ENCODE results near the gene C1orf35. TPM values are rescaled to one million over a fixed set of nuclear protein-coding genes. Genes with fewer than 3 reads are reported as not detected.

The C1orf35 gene
- total and polyA plus RNA-seq, 2 of the 4 experiments (the other 2 are of a cell fraction), result 4.3 to 13.0 TPM

- H2AK9ac ChIP-seq (replicated peaks; ENCODE audit: low read depth, low read length, poor library complexity), result no peak overlapping the region
- H2BK120ac ChIP-seq (ENCODE audit: low read depth, low read length), result no peak overlapping the region
- no peak overlapping the region for H3K56ac ChIP-seq (ENCODE audit: extremely low read depth, insufficient read depth, low read length)
- no peak overlapping the region for H2AK5ac ChIP-seq (ENCODE audit: low read depth, low read length)
- H3K79me1 ChIP-seq (ENCODE audit: low read depth in 1 of 2, low read length in 2 of 2), result peaks cover 6 to 11% of the 10 kb centered on the region in 2 experiments; a peak in 2 of 4 replicates
- no peak overlapping the region for H3K4me2 ChIP-seq (ENCODE audit: low read depth, low read length)
- no peak overlapping the region for H2AFZ ChIP-seq (replicated peaks; ENCODE audit: low read length, poor library complexity)
- H2BK20ac ChIP-seq (ENCODE audit: low read depth, low read length), result no peak overlapping the region
- H3K9ac ChIP-seq (ENCODE audit: low read depth, low read length), result no peak overlapping the region
- no peak overlapping the region for H3K4ac ChIP-seq (ENCODE audit: low read depth, low read length)
- H3K27ac ChIP-seq (ENCODE audit: insufficient read depth, low read length), result no peak overlapping the region
- ATAC-seq (ENCODE audit: low read depth), result no peak
- TF ChIP-seq, protein P1, sequence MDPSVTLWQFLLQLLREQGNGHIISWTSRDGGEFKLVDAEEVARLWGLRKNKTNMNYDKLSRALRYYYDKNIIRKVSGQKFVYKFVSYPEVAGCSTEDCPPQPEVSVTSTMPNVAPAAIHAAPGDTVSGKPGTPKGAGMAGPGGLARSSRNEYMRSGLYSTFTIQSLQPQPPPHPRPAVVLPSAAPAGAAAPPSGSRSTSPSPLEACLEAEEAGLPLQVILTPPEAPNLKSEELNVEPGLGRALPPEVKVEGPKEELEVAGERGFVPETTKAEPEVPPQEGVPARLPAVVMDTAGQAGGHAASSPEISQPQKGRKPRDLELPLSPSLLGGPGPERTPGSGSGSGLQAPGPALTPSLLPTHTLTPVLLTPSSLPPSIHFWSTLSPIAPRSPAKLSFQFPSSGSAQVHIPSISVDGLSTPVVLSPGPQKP (IDR thresholded peaks at IDR 0.05; ENCODE audit: borderline replicate concordance, low read depth, low read length), result no peak
- CTCF ChIA-PET, result no interaction called here
- H3K4me1 ChIP-seq (ENCODE audit: control insufficient read depth, insufficient read depth, low read length), result no peaks in the 10 kb centered on the region
- in situ Hi-C loops (cut with MboI; ENCODE audit: low sequenced_read_pairs), result no loop called here
- H3K14ac ChIP-seq (replicated peaks; ENCODE audit: low read depth, low read length), result no peak overlapping the region
- H3K27me3 ChIP-seq (ENCODE audit: control insufficient read depth, insufficient read depth, low read length), result no peaks in the 10 kb centered on the region
- no CpG with 5 or more reads among the region's 3 CpGs for WGBS, 2 experiments (ENCODE audit: extremely low coverage in 2 of 2, insufficient read length in 1 of 2)
- no peak overlapping the region for H3K4me3 ChIP-seq (ENCODE audit: insufficient read depth, low read depth, low read length)
- H3K36me3 ChIP-seq (ENCODE audit: control insufficient read depth, insufficient read depth, low read length), result no peaks in the 10 kb centered on the region
- intact Hi-C loops (cut with micrococcal nuclease), result no loop called here
- H2BK5ac ChIP-seq (ENCODE audit: low read depth, low read length, poor library complexity, severe bottlenecking), result no peak overlapping the region
- no peak overlapping the region for H3K23ac ChIP-seq (ENCODE audit: low read depth, low read length)
- H3K18ac ChIP-seq (ENCODE audit: low read depth, low read length), result no peak overlapping the region
- no peak overlapping the region for H2BK15ac ChIP-seq (ENCODE audit: low read depth, low read length)
- no peak overlapping the region for H4K91ac ChIP-seq (ENCODE audit: insufficient read depth, low read depth, low read length)
- dilution Hi-C loops (cut with HindIII; ENCODE audit: low sequenced_read_pairs, unreplicated experiment), result no loop called here
- DNase-seq, result no peak
- H4K8ac ChIP-seq (ENCODE audit: low read depth in 2 of 2, low read length in 2 of 2), result no peak overlapping the region
- POLR2A ChIA-PET (ENCODE audit: unreplicated experiment), result no interaction called here
- no peaks in the 10 kb centered on the region for H3K9me3 ChIP-seq (ENCODE audit: control insufficient read depth, insufficient read depth, low read length)
- no TSS peak for BruUV-seq (replicated peaks)
- H4K20me1 ChIP-seq (ENCODE audit: insufficient read depth, low read length), result no peaks in the 10 kb centered on the region
- no peak overlapping the region for H4K5ac ChIP-seq (ENCODE audit: low read depth, low read length)
- no peaks in the 10 kb centered on the region for H3K9me1 ChIP-seq (ENCODE audit: insufficient read depth, low read length)
These were observed 11.7 kb upstream of the C1orf35 start for GRCh38 chr1:228114827-228115226.

All from IMR-90 (cell line).